Thymus (tissue), 11 donors: ENCODE data around the gene ST7. TPM values are rescaled to one million over a fixed set of nuclear protein-coding genes. Genes with fewer than 3 reads are reported as not detected.

Experiments
- DNase-seq, 9 donors: peaks; one replicate each; pipeline ENCODE4 v3.0.0-alpha.2; 2013; ENCODE audit warnings: low spot score in 9 of 9, low read depth in 6 of 9, missing footprints in 1 of 9
- H3K27ac ChIP-seq, 2 donors: one replicate each; pipeline ENCODE4 v1.5.1; 2013; ENCODE audit warnings: control low read depth in 1 of 2, low read depth in 1 of 2, low read length in 1 of 2, mild to moderate bottlenecking in 1 of 2, moderate library complexity in 1 of 2
- H3K27me3 ChIP-seq, 2 donors: one replicate each; pipeline ENCODE4 v1.5.1; 2013; ENCODE audit warnings: low read length in 1 of 2; ENCODE audit not compliant: control insufficient read depth in 2 of 2, insufficient read depth in 1 of 2
- H3K36me3 ChIP-seq, 2 donors: one replicate each; pipeline ENCODE4 v1.5.1; 2013; ENCODE audit warnings: low read length in 1 of 2, mild to moderate bottlenecking in 1 of 2, moderate library complexity in 1 of 2; ENCODE audit not compliant: control insufficient read depth in 2 of 2, insufficient read depth in 2 of 2
- H3K4me1 ChIP-seq, 2 donors: one replicate each; pipeline ENCODE4 v1.5.1; 2013; ENCODE audit warnings: low read length in 2 of 2; ENCODE audit not compliant: control insufficient read depth in 2 of 2, insufficient read depth in 2 of 2
- H3K4me3 ChIP-seq, 2 donors: one replicate each; pipeline ENCODE4 v1.5.1; 2013; ENCODE audit warnings: low read length in 2 of 2, control low read depth in 1 of 2, mild to moderate bottlenecking in 1 of 2
- H3K9me3 ChIP-seq, 2 donors: one replicate each; pipeline ENCODE4 v1.5.1; 2013; ENCODE audit warnings: low read length in 1 of 2, mild to moderate bottlenecking in 1 of 2; ENCODE audit not compliant: control insufficient read depth in 2 of 2, insufficient read depth in 1 of 2
- WGBS: extraction: QIAGEN DNeasy Blood & Tissue Kit; methylation state at CpG from one replicate; pipeline ENCODE4 v1.1.7; 2013; 5-methylcytosine and 5-hydroxymethylcytosine counted together
- polyA plus RNA-seq: library from polyadenylated mRNA; stranded (reverse); fragments of 200-250 nt; gene quantifications from one replicate; pipeline ENCODE4 v1.2.3, GENCODE V29; 2013
- total RNA-seq: library from RNA; stranded (reverse); fragments of 120-200 nt; gene quantifications from one replicate; pipeline ENCODE4 v1.2.4, GENCODE V29; 2013
- donor health status: healthy.

Gene ST7
- total and polyA plus RNA-seq, 2 donors = 9.3 to 11.5 TPM

- Histone ChIP-seq H3K4me3 (no peak overlapping the region), H3K4me1 (peaks cover 6 to 19% of the 10 kb centered on the region in 2 donors), H3K27me3 (no peaks in the 10 kb centered on the region), H3K27ac (no peak overlapping the region), H3K9me3 (no peaks in the 10 kb centered on the region), H3K36me3 (no peaks in the 10 kb centered on the region)
- 75% methylated on average over 5 of the region's 5 CpGs for WGBS
- DNase-seq = peak in 1 of 9 donors; percentile 60
These were observed 115.3 kb downstream of the ST7 start for GRCh38 chr7:117068511-117069145.

GRCh38 chr7:117069379-117069778, 116.1 kb downstream of the ST7 start:
- Histone ChIP-seq H3K36me3 (no peaks in the 10 kb centered on the region), H3K4me1 (peaks cover 6 to 19% of the 10 kb centered on the region in 2 donors), H3K4me3 (no peak overlapping the region), H3K27ac (no peak overlapping the region), H3K9me3 (no peaks in the 10 kb centered on the region), H3K27me3 (no peaks in the 10 kb centered on the region)
- no peak for DNase-seq
- 95% methylated on average over 1 of the region's 1 CpG for WGBS

- H3K27ac ChIP-seq = peak overlapping the region in 1 of 2 donors; percentile 74
- H3K36me3 ChIP-seq = no peaks in the 10 kb centered on the region
- peaks cover 6 to 19% of the 10 kb centered on the region in 2 donors for H3K4me1 ChIP-seq
- no peaks in the 10 kb centered on the region for H3K27me3 ChIP-seq
- WGBS = 77% methylated on average over 3 of the region's 3 CpGs
- H3K4me3 ChIP-seq = no peak overlapping the region
- peak in 4 of 9 donors; percentile 30 to 76 (median 42) for DNase-seq
- H3K9me3 ChIP-seq = peaks cover 0 to 3% of the 10 kb centered on the region in 2 donors
These were observed 118.2 kb downstream of the ST7 start for GRCh38 chr7:117071551-117071950.

GRCh38 chr7:117072620-117073118, 119.4 kb downstream of the ST7 start:
- Histone ChIP-seq H3K4me1 (peaks cover 6 to 19% of the 10 kb centered on the region in 2 donors), H3K9me3 (peaks cover 0 to 11% of the 10 kb centered on the region in 2 donors), H3K36me3 (no peaks in the 10 kb centered on the region), H3K4me3 (no peak overlapping the region), H3K27me3 (no peaks in the 10 kb centered on the region), H3K27ac (peak overlapping the region in 1 of 2 donors; percentile 74)
- peak in 4 of 9 donors; percentile 27 to 71 (median 42) for DNase-seq
- 12% methylated on average over 7 of the region's 7 CpGs for WGBS

GRCh38 chr7:117074378-117074777, 121.1 kb downstream of the ST7 start:
- Histone ChIP-seq H3K36me3 (no peaks in the 10 kb centered on the region), H3K27me3 (no peaks in the 10 kb centered on the region), H3K4me3 (no peak overlapping the region), H3K4me1 (peaks cover 6 to 12% of the 10 kb centered on the region in 2 donors), H3K9me3 (peaks cover 0 to 11% of the 10 kb centered on the region in 2 donors), H3K27ac (no peak overlapping the region)
- DNase-seq = no peak
- 98% methylated on average over 4 of the region's 4 CpGs for WGBS

GRCh38 chr7:117075934-117076333, 122.6 kb downstream of the ST7 start:
- peaks cover 6 to 9% of the 10 kb centered on the region in 2 donors for H3K4me1 ChIP-seq
- no peaks in the 10 kb centered on the region for H3K36me3 ChIP-seq
- no peak overlapping the region for H3K27ac ChIP-seq
- H3K27me3 ChIP-seq = no peaks in the 10 kb centered on the region
- H3K4me3 ChIP-seq = no peak overlapping the region
- WGBS = 98% methylated on average over 2 of the region's 2 CpGs
- no peak for DNase-seq
- H3K9me3 ChIP-seq = peaks cover 0 to 11% of the 10 kb centered on the region in 2 donors

GRCh38 chr7:117076426-117076943, 123.2 kb downstream of the ST7 start:
- Histone ChIP-seq H3K27me3 (no peaks in the 10 kb centered on the region), H3K9me3 (peaks cover 0 to 11% of the 10 kb centered on the region in 2 donors), H3K4me3 (no peak overlapping the region), H3K4me1 (peaks cover 6 to 9% of the 10 kb centered on the region in 2 donors), H3K27ac (no peak overlapping the region), H3K36me3 (no peaks in the 10 kb centered on the region)
- WGBS = 97% methylated on average over 7 of the region's 7 CpGs
- DNase-seq = no peak

GRCh38 chr7:117077658-117078057, 124.4 kb downstream of the ST7 start:
- Histone ChIP-seq H3K27me3 (no peaks in the 10 kb centered on the region), H3K4me1 (peaks cover 3 to 6% of the 10 kb centered on the region in 2 donors), H3K36me3 (no peaks in the 10 kb centered on the region), H3K9me3 (peaks cover 0 to 11% of the 10 kb centered on the region in 2 donors), H3K27ac (no peak overlapping the region), H3K4me3 (no peak overlapping the region)
- no peak for DNase-seq

- H3K4me1 ChIP-seq = peaks cover 5 to 23% of the 10 kb centered on the region in 2 donors
- H3K36me3 ChIP-seq = no peaks in the 10 kb centered on the region
- no peak overlapping the region for H3K27ac ChIP-seq
- 95% methylated on average over 2 of the region's 2 CpGs for WGBS
- no peak for DNase-seq
- no peak overlapping the region for H3K4me3 ChIP-seq
- H3K27me3 ChIP-seq = no peaks in the 10 kb centered on the region
- H3K9me3 ChIP-seq = no peaks in the 10 kb centered on the region
These were observed 129.3 kb downstream of the ST7 start for GRCh38 chr7:117082647-117083046.
